Glutamatergic neuron (in vitro differentiated cells): ENCODE measurements around the gene PDLIM5. TPM values are rescaled to one million over a fixed set of nuclear protein-coding genes. Genes with fewer than 3 reads are reported as not detected.

Experiments
- DNase-seq: peaks from one replicate; pipeline ENCODE4 v3.0.0; 2022
- H3K27ac Mint-ChIP-seq: one replicate; pipeline ENCODE4 v1.8.0; 2020; ENCODE audit warnings: mild to moderate bottlenecking, mixed read lengths, inconsistent platforms; ENCODE audit not compliant: unreplicated experiment
- H3K27me3 Mint-ChIP-seq: one replicate; pipeline ENCODE4 v1.8.0; 2020; ENCODE audit warnings: mild to moderate bottlenecking, moderate library complexity, mixed read lengths, inconsistent platforms; ENCODE audit not compliant: unreplicated experiment
- H3K36me3 Mint-ChIP-seq: one replicate; pipeline ENCODE4 v1.8.0; 2020; ENCODE audit warnings: mild to moderate bottlenecking, mixed read lengths, inconsistent platforms; ENCODE audit not compliant: unreplicated experiment
- H3K4me1 Mint-ChIP-seq: one replicate; pipeline ENCODE4 v1.8.0; 2020; ENCODE audit warnings: mild to moderate bottlenecking, low read depth, mixed read lengths, inconsistent platforms; ENCODE audit not compliant: unreplicated experiment
- H3K4me3 Mint-ChIP-seq: one replicate; pipeline ENCODE4 v1.8.0; 2020; ENCODE audit warnings: mild to moderate bottlenecking, mixed read lengths, inconsistent platforms; ENCODE audit not compliant: unreplicated experiment
- H3K9me3 Mint-ChIP-seq: one replicate; pipeline ENCODE4 v1.8.0; 2020; ENCODE audit warnings: mild to moderate bottlenecking, moderate library complexity, mixed read lengths, inconsistent platforms; ENCODE audit not compliant: unreplicated experiment
- total RNA-seq: library from RNA; stranded (reverse); fragmentation: NEBNext Ultra II Directional; extraction: Animal tissue kit (Norgen Biotek cat#: 25700); gene quantifications from one replicate; pipeline ENCODE4 v1.2.1, GENCODE V29; 2021; ENCODE audit not compliant: unreplicated experiment
- TF ChIP-seq, protein P1 (sequence below): fragments of 200-600 bp; sonication (generic); IDR thresholded peaks from one replicate; pipeline ENCODE4 v1.5.0; 2021; ENCODE audit not compliant: partially characterized antibody, unreplicated experiment

PDLIM5 gene
- total RNA-seq, 1 donor from 2014 or later, result 32.7 TPM

- Mint-ChIP-seq H3K9me3 (peaks cover 2% of the 10 kb centered on the region), H3K27ac (no peak overlapping the region), H3K36me3 (no peaks in the 10 kb centered on the region), H3K27me3 (no peaks in the 10 kb centered on the region), H3K4me1 (peaks cover 2% of the 10 kb centered on the region), H3K4me3 (no peak overlapping the region)
- DNase-seq, result no peak
- TF ChIP-seq, protein P1, sequence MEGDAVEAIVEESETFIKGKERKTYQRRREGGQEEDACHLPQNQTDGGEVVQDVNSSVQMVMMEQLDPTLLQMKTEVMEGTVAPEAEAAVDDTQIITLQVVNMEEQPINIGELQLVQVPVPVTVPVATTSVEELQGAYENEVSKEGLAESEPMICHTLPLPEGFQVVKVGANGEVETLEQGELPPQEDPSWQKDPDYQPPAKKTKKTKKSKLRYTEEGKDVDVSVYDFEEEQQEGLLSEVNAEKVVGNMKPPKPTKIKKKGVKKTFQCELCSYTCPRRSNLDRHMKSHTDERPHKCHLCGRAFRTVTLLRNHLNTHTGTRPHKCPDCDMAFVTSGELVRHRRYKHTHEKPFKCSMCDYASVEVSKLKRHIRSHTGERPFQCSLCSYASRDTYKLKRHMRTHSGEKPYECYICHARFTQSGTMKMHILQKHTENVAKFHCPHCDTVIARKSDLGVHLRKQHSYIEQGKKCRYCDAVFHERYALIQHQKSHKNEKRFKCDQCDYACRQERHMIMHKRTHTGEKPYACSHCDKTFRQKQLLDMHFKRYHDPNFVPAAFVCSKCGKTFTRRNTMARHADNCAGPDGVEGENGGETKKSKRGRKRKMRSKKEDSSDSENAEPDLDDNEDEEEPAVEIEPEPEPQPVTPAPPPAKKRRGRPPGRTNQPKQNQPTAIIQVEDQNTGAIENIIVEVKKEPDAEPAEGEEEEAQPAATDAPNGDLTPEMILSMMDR, result no peak
Measured at GRCh38 chr4:94590493-94590892, 138.8 kb downstream of the PDLIM5 start.

DNA sequence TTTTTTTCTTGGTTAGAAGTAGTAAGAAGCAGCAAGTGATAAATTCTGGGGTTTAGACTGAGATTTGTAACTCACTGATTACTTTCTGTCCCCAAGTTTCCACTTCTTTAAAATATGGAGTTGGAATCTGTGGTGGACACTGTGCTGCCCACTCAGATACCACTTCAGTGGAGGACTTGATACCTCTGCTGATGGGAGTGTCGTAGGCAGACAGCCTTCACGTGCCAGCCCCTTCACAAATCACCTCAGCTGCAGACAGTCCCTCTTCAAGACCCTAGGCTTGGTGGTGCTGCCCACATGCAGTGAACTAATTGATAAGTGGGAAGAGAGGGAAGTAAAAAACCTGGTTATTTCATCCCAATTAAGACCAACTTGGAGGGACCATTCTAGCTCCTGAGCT lies 139.5 kb downstream of the PDLIM5 start:
- peaks cover 2% of the 10 kb centered on the region for H3K4me1 Mint-ChIP-seq
- H3K27ac Mint-ChIP-seq, result no peak overlapping the region
- no peak for DNase-seq
- no peak overlapping the region for H3K4me3 Mint-ChIP-seq
- H3K9me3 Mint-ChIP-seq, result peaks cover 2% of the 10 kb centered on the region
- no peaks in the 10 kb centered on the region for H3K27me3 Mint-ChIP-seq
- TF ChIP-seq, protein P1, result no peak
- no peaks in the 10 kb centered on the region for H3K36me3 Mint-ChIP-seq

DNA sequence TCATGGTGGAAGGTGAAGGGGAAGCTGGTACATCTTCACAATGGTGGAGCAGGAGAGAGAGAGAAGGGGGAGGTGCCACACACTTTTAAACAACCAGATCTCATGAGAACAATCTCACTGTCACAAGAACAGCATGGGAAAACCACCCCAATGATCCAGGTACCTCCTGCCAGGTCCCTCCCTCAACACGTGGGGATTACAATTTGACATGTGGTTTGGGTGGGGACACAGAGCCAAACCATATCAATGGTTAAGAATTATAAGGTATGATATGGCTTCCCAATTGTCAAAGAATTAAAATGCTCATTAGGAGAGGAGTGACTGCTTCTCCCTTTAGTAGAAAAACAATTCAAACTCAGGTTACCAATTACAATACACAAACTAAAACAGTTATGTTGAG lies 143.3 kb downstream of the PDLIM5 start:
- H3K9me3 Mint-ChIP-seq, result no peaks in the 10 kb centered on the region
- H3K27me3 Mint-ChIP-seq, result no peaks in the 10 kb centered on the region
- H3K4me3 Mint-ChIP-seq, result no peak overlapping the region
- no peaks in the 10 kb centered on the region for H3K36me3 Mint-ChIP-seq
- TF ChIP-seq, protein P1, result no peak
- H3K4me1 Mint-ChIP-seq, result peaks cover 2% of the 10 kb centered on the region
- no peak for DNase-seq
- H3K27ac Mint-ChIP-seq, result no peak overlapping the region

DNA sequence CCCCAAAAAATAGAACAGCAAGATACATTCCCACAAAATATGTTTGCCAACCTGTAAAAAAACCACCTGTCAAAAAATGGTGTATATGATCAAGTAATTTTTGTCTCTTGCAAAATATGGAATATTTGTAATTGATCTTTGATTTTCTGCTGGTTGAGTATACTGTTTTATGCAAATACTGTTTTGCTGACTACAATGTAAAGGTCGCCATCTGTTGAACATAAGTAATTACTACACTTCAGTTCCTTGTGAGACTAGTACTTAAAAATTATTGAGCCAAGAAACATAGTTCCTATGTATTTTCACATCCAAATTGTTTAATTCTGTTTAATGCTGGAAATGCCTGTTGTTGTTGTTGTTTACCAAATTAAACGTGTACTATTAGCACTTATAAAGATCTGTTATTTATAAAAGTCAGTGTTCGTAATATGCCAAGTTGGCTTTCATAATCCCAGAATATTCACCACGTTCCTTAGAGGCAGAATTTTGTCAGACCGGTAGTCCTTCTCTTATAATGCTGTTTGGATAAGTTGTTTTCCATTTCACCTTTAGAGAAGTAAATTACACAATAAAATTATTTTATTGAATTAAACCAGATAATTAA lies 144.2 kb downstream of the PDLIM5 start:
- Mint-ChIP-seq H3K4me1 (peaks cover 2% of the 10 kb centered on the region), H3K4me3 (no peak overlapping the region), H3K9me3 (no peaks in the 10 kb centered on the region), H3K27ac (no peak overlapping the region), H3K27me3 (no peaks in the 10 kb centered on the region), H3K36me3 (no peaks in the 10 kb centered on the region)
- TF ChIP-seq, protein P1, result peak; percentile 52
- DNase-seq, result no peak

- Mint-ChIP-seq H3K4me3 (no peak overlapping the region), H3K27me3 (no peaks in the 10 kb centered on the region), H3K9me3 (no peaks in the 10 kb centered on the region), H3K4me1 (peaks cover 2% of the 10 kb centered on the region), H3K36me3 (no peaks in the 10 kb centered on the region), H3K27ac (no peak overlapping the region)
- no peak for DNase-seq
- TF ChIP-seq, protein P1, result no peak
Measured at GRCh38 chr4:94598758-94599157, 147.0 kb downstream of the PDLIM5 start.
